GM19043 (cell line): ENCODE measurements around the gene CD33.
"Not testable (repeated sequence)": the region's sequence is repeated elsewhere in the genome, so short reads cannot be mapped to it uniquely, and the experiment has no call there.

Experiments
- ATAC-seq: cut with Tn5 transposase; IDR thresholded peaks from one replicate; pipeline ENCODE4 v1.9.1; 2021; ENCODE audit warnings: low read depth; ENCODE audit not compliant: unreplicated experiment

CD33 gene

GRCh38 chr19:51224898-51225393 lies at the start of gene CD33:
TSS of gene CD33 (plus strand) at chr19:51225080. CDS start at chr19:51225119, 39 bp downstream.
- ATAC-seq: not testable (repeated sequence)

GRCh38 chr19:51179256-51179655 lies 45.6 kb upstream of the CD33 start:
- no peak for ATAC-seq

GRCh38 chr19:51181377-51181912 lies 43.4 kb upstream of the CD33 start:
- ATAC-seq: no peak

- no peak for ATAC-seq
Measured at GRCh38 chr19:51181913-51182419, 42.9 kb upstream of the CD33 start.

- no peak for ATAC-seq
Measured at GRCh38 chr19:51183629-51184028, 41.3 kb upstream of the CD33 start.

- ATAC-seq: no peak
Measured at GRCh38 chr19:51185069-51185867, 39.6 kb upstream of the CD33 start.

GRCh38 chr19:51185868-51186215 lies 39.0 kb upstream of the CD33 start:
- ATAC-seq: no peak

- no peak for ATAC-seq
Measured at GRCh38 chr19:51186323-51186722, 38.6 kb upstream of the CD33 start.

- no peak for ATAC-seq
Measured at GRCh38 chr19:51187395-51188226, 37.3 kb upstream of the CD33 start.

GRCh38 chr19:51188227-51188559 lies 36.7 kb upstream of the CD33 start:
- no peak for ATAC-seq

GRCh38 chr19:51192689-51193088 lies 32.2 kb upstream of the CD33 start:
- no peak for ATAC-seq

GRCh38 chr19:51194527-51195315 lies 30.2 kb upstream of the CD33 start:
- ATAC-seq: no peak

GRCh38 chr19:51195316-51195586 lies 29.6 kb upstream of the CD33 start:
- ATAC-seq: no peak

- no peak for ATAC-seq
Measured at GRCh38 chr19:51195616-51196015, 29.3 kb upstream of the CD33 start.

- no peak for ATAC-seq
Measured at GRCh38 chr19:51196181-51196580, 28.7 kb upstream of the CD33 start.

- ATAC-seq: no peak
Measured at GRCh38 chr19:51198641-51199040, 26.2 kb upstream of the CD33 start.

GRCh38 chr19:51200071-51200666 lies 24.7 kb upstream of the CD33 start:
- no peak for ATAC-seq

- no peak for ATAC-seq
Measured at GRCh38 chr19:51201712-51202111, 23.2 kb upstream of the CD33 start.

GRCh38 chr19:51203916-51204315 lies 21.0 kb upstream of the CD33 start:
- no peak for ATAC-seq

- ATAC-seq: no peak
Measured at GRCh38 chr19:51204321-51204720, 20.6 kb upstream of the CD33 start.
